GM12874 (cell line): ENCODE measurements around the gene PTTG2.

Source experiments
- TF ChIP-seq, protein P1 (sequence below): IDR thresholded peaks from 2 replicates; pipeline ENCODE4 v1.5.1; 2011; ENCODE audit warnings: low read depth, mild to moderate bottlenecking, control low read depth, low read length, moderate library complexity; ENCODE audit not compliant: insufficient read depth

Gene PTTG2

DNA sequence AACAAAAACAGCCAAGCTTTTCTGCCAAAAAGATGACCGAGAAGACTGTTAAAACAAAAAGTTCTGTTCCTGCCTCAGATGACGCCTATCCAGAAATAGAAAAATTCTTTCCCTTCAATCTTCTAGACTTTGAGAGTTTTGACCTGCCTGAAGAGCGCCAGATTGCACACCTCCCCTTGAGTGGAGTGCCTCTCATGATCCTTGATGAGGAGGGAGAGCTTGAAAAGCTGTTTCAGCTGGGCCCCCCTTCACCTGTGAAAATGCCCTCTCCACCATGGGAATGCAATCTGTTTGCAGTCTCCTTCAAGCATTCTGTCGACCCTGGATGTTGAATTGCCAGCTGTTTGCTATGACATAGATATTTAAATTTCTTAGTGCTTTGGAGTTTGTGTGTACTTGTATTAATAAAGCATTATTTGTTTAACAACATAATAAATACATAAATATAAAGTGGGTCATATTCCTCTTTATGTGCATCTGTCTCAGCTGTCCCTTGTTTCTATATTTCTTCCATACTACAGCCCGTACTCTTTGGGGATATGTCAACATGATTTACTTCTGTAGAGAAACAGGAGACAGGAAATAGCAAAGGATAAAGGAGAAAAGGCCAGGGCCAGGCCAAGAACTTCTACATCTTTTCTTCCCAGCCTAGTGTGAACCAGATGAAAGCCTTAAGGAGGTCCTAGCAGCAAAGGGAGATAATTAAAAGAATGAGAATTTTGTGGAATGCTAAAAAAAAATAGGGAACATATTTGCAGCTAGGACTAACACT lies 667 bp downstream of the PTTG2 start:
- TF ChIP-seq, protein P1, sequence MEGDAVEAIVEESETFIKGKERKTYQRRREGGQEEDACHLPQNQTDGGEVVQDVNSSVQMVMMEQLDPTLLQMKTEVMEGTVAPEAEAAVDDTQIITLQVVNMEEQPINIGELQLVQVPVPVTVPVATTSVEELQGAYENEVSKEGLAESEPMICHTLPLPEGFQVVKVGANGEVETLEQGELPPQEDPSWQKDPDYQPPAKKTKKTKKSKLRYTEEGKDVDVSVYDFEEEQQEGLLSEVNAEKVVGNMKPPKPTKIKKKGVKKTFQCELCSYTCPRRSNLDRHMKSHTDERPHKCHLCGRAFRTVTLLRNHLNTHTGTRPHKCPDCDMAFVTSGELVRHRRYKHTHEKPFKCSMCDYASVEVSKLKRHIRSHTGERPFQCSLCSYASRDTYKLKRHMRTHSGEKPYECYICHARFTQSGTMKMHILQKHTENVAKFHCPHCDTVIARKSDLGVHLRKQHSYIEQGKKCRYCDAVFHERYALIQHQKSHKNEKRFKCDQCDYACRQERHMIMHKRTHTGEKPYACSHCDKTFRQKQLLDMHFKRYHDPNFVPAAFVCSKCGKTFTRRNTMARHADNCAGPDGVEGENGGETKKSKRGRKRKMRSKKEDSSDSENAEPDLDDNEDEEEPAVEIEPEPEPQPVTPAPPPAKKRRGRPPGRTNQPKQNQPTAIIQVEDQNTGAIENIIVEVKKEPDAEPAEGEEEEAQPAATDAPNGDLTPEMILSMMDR: no peak

GRCh38 chr4:37964734-37965457 lies 4.7 kb downstream of the PTTG2 start:
- TF ChIP-seq, protein P1: no peak

DNA sequence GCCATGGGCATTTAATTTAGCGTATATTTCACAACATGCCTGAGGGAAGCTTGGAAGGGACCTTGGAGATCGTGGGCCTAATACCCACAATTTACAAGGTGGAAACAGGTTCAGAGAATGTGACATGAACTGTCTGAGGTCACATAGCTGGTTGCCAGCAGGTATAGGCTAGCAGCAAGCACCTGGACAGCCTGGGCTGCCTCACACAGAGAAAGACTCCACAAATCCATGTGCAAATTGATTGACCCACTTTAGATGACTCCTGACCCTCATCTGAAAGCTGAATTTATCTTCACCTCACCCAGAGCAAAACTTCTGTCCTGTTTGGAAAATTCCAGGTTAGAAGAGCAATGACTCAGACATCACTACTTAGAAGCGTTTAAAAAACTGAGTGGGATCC lies 5.8 kb downstream of the PTTG2 start:
- TF ChIP-seq, protein P1: no peak

- TF ChIP-seq, protein P1: no peak
These were observed 7.5 kb downstream of the PTTG2 start for GRCh38 chr4:37967736-37968135.

- TF ChIP-seq, protein P1: no peak
These were observed 8.5 kb downstream of the PTTG2 start for GRCh38 chr4:37968747-37969146.

- TF ChIP-seq, protein P1: peak; percentile 76
These were observed 10.5 kb downstream of the PTTG2 start for GRCh38 chr4:37970702-37971101.

DNA sequence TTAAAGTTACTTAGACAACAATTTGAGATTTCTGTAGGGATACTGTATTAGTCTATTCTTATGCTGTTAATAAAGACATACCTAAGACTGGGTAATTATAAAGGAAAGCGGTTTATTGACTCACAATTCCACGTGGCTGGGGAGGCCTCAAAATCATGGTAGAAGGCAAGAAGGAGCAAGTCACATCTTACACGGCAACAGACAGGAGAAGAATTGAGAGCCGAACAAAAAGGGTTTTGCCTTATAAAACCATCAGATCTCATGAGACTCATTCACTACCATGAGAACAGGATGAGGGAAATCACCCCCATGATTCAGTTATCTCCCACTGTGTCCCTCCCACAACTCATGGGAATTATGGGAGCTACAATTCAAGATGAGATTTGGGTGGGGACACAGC lies 11.0 kb downstream of the PTTG2 start:
- TF ChIP-seq, protein P1: no peak
